GM12878 (cell line): ENCODE measurements around the gene SNAP47. TPM values are rescaled to one million over a fixed set of nuclear protein-coding genes. Genes with fewer than 3 reads are reported as not detected.

Experiments used
- ATAC-seq: fragments of 200-7000 bp; cut with Tn5 transposase; 3 replicates; pipeline ENCODE4 v1.9.1; 2020; ENCODE audit warnings: mild to moderate bottlenecking, moderate library complexity
- BruUV-seq: library from RNA; stranded (reverse); fragments of 400-500 nt; replicated peaks from 2 replicates; lab custom pipeline; 2021; lab: Mats Ljungman, UMichigan
- CTCF ChIA-PET: fragments of 300-600 bp; sonication (Branson Sonifier 250); formaldehyde crosslinking; extraction: SDS; loops from one replicate; lab custom pipeline; 2021; ENCODE audit warnings: inconsistent platforms; lab: Yijun Ruan, JAX
- POLR2A ChIA-PET: fragments of 350-600 bp; formaldehyde crosslinking; extraction: SDS; loops from one replicate; lab custom pipeline; 2021; ENCODE audit warnings: inconsistent platforms; lab: Charles Lee
- RAD21 ChIA-PET: fragments of 300-600 bp; sonication (Branson Sonifier 250); formaldehyde crosslinking; loops from one replicate; lab custom pipeline; 2023; ENCODE audit warnings: antibody characterized with exemption; ENCODE audit not compliant: unreplicated experiment; lab: Charles Lee
- SMC1A ChIA-PET: fragments of 300-600 bp; sonication (Branson Sonifier 250); formaldehyde crosslinking; loops from one replicate; lab custom pipeline; 2023; ENCODE audit not compliant: unreplicated experiment, uncharacterized antibody; lab: Charles Lee
- DNase-seq: peaks from one replicate; pipeline ENCODE4 v3.0.0-alpha.2; 2011; ENCODE audit warnings: low read depth, low spot score
- FAIRE-seq: peaks from 3 replicates; lab custom pipeline; 2011; peaks lifted over from hg19 to GRCh38; lab: Jason Lieb, UNC
- H2AFZ ChIP-seq: 2 replicates; pipeline ENCODE4 v1.6.0; 2011; ENCODE audit warnings: low read depth, low read length, control low read depth; ENCODE audit not compliant: control insufficient read depth
- H3K27ac ChIP-seq: 2 replicates; pipeline ENCODE4 v1.5.1; 2011; ENCODE audit warnings: control low read depth; ENCODE audit not compliant: control insufficient read depth, insufficient read depth
- H3K27me3 ChIP-seq, 2 experiments: replicated peaks in 1 of 2; 2 replicates each; pipeline versions ENCODE4 v1.6.0 to v1.6.1; 2011; ENCODE audit warnings: low read length in 1 of 2; ENCODE audit not compliant: control insufficient read depth in 2 of 2, insufficient read depth in 2 of 2
- H3K36me3 ChIP-seq, 2 experiments: 2 replicates each; pipeline ENCODE4 v1.5.1; 2011; ENCODE audit warnings: low read length in 1 of 2; ENCODE audit not compliant: control insufficient read depth in 2 of 2, insufficient read depth in 2 of 2
- H3K4me1 ChIP-seq: 2 replicates; pipeline ENCODE4 v1.6.1; 2011; ENCODE audit warnings: mild to moderate bottlenecking, low read length, moderate library complexity, mixed read lengths; ENCODE audit not compliant: control insufficient read depth, insufficient read depth
- H3K4me2 ChIP-seq: 2 replicates; pipeline ENCODE4 v1.6.0; 2011; ENCODE audit warnings: control low read depth; ENCODE audit not compliant: control insufficient read depth, insufficient read depth
- H3K4me3 ChIP-seq: fragments of 200-600 bp; sonication (generic); 2 replicates; pipeline ENCODE4 v1.5.1; 2016
- H3K79me2 ChIP-seq: 2 replicates; pipeline ENCODE4 v1.6.0; 2011; ENCODE audit warnings: low read length; ENCODE audit not compliant: control insufficient read depth, insufficient read depth
- H3K9ac ChIP-seq: 2 replicates; pipeline ENCODE4 v1.8.0; 2011; ENCODE audit warnings: low read length, control low read depth, mixed read lengths; ENCODE audit not compliant: control insufficient read depth, insufficient read depth
- H3K9me3 ChIP-seq: replicated peaks from 3 replicates; pipeline ENCODE4 v1.5.1; 2011; ENCODE audit warnings: mild to moderate bottlenecking, low read length; ENCODE audit not compliant: control insufficient read depth, insufficient read depth
- H4K20me1 ChIP-seq: 2 replicates; pipeline ENCODE4 v1.6.0; 2011; ENCODE audit not compliant: control insufficient read depth, insufficient read depth
- CBX5 ChIP-seq: sonication (generic); IDR thresholded peaks from 2 replicates; pipeline ENCODE4 v1.6.1; 2016; ENCODE audit warnings: low read depth, moderate library complexity, mild to moderate bottlenecking, inconsistent platforms
- CHD1 ChIP-seq: IDR thresholded peaks from 2 replicates; pipeline ENCODE4 v1.6.1; 2012; ENCODE audit warnings: low read depth, low read length, improper control_type of control experiment
- DPF2 ChIP-seq: fragments of 450-650 bp; IDR thresholded peaks from 2 replicates; pipeline ENCODE4 v1.6.1; 2017; ENCODE audit warnings: mild to moderate bottlenecking
- EGR1 ChIP-seq, 2 experiments: IDR thresholded peaks; 1 replicate in 1 of 2; 2 replicates in 1 of 2; pipeline ENCODE4 v1.6.1; 2011 to 2012; ENCODE audit warnings: low read depth in 2 of 2, low read length in 2 of 2, borderline replicate concordance in 1 of 2, mild to moderate bottlenecking in 1 of 2, moderate library complexity in 1 of 2
- NFIC ChIP-seq: IDR thresholded peaks from 2 replicates; pipeline ENCODE4 v1.6.1; 2012; ENCODE audit warnings: low read depth, mild to moderate bottlenecking, inconsistent platforms, low read length, moderate library complexity
- NFXL1 ChIP-seq: fragments of 450-650 bp; IDR thresholded peaks from 2 replicates; pipeline ENCODE4 v1.6.1; 2017; ENCODE audit warnings: antibody characterized with exemption, mild to moderate bottlenecking, borderline replicate concordance
- SREBF2 ChIP-seq: IDR thresholded peaks from 2 replicates; pipeline ENCODE4 v1.6.1; 2012; ENCODE audit warnings: mild to moderate bottlenecking, low read length
- YBX1 ChIP-seq: fragments of 450-650 bp; IDR thresholded peaks from 2 replicates; pipeline ENCODE4 v1.6.1; 2016; ENCODE audit warnings: antibody characterized with exemption
- ZBTB40 ChIP-seq: fragments of 450-650 bp; IDR thresholded peaks from 2 replicates; pipeline ENCODE4 v1.6.1; 2016; ENCODE audit warnings: mild to moderate bottlenecking, moderate library complexity, borderline replicate concordance
- WGBS: methylation state at CpG from one replicate; pipeline ENCODE4 v1.1.6; 2016; ENCODE audit warnings: low lambda C conversion rate; ENCODE audit not compliant: insufficient replicate concordance, insufficient coverage; ENCODE audit errors: missing lambda C conversion rate; 5-methylcytosine and 5-hydroxymethylcytosine counted together
- in situ Hi-C: fragments of 300-500 bp; cut with MboI; formaldehyde crosslinking; loops from 9 replicates; pipeline ENCODE4 v1.14.3; 2018; ENCODE audit warnings: mixed read lengths
- intact Hi-C: fragments of 100-400 bp; cut with micrococcal nuclease; formaldehyde crosslinking; loops from one replicate; pipeline ENCODE4 v1.14.2; 2022; ENCODE audit not compliant: unreplicated experiment
- polyA plus RNA-seq, 11 experiments: library from polyadenylated mRNA; depleted of rRNA in 4 of 11; unstranded in 6 of 11; stranded (reverse) in 5 of 11; fragments of >200 nt; fragmentation: Nextera tagmentation in 4 of 11; fragmentation: Illumina TruSeq in 1 of 11; extraction: Ambion mirVana in 4 of 11; extraction: Trizol in 1 of 11; gene quantifications; 1 replicate in 1 of 11; 2 replicates in 10 of 11; pipeline versions ENCODE4 v1.2.1 to v1.2.3, GENCODE V29; 2011 to 2016; ENCODE audit warnings: inconsistent platforms in 2 of 11, missing spikeins in 2 of 11, low read depth in 1 of 11
- total RNA-seq, 4 experiments: library from RNA; depleted of rRNA in 3 of 4; stranded (reverse); fragments of >200 nt in 3 of 4; fragmentation: Illumina TruSeq in 1 of 4; extraction: Trizol in 1 of 4; gene quantifications; 2 replicates each; pipeline versions ENCODE4 v1.2.1 to v1.2.3, GENCODE V29; 2013 to 2021
- TF ChIP-seq, protein P1 (sequence below): IDR thresholded peaks from 2 replicates; pipeline ENCODE4 v1.6.1; 2012; ENCODE audit warnings: low read length, inconsistent platforms
- TF ChIP-seq, protein P2 (sequence below): fragments of 450-650 bp; IDR thresholded peaks from 2 replicates; pipeline ENCODE4 v1.6.1; 2017; ENCODE audit warnings: mild to moderate bottlenecking, moderate library complexity
- TF ChIP-seq, protein P3 (sequence below): fragments of 450-650 bp; IDR thresholded peaks from 2 replicates; pipeline ENCODE4 v1.6.1; 2017; ENCODE audit warnings: mild to moderate bottlenecking, low read depth, inconsistent platforms; ENCODE audit not compliant: poor library complexity, severe bottlenecking

SNAP47 gene
- total and polyA plus RNA-seq, 10 of the 15 experiments (the other 5 are each of a cell fraction or from before 2014, with no cell fraction given), result 1.3 to 39.6 (median 25.2) TPM

GRCh38 chr1:227798078-227798802 lies 63.0 kb downstream of the SNAP47 start:
- no peak overlapping the region for H3K4me2 ChIP-seq
- no peak for DNase-seq
- no peak for ATAC-seq
- ChIA-PET RAD21 (no interaction called here), CTCF (no interaction called here), POLR2A (no interaction called here), SMC1A (no interaction called here)
- WGBS, result 17% methylated on average over 16 of the region's 16 CpGs
- H3K9me3 ChIP-seq, result no peaks in the 10 kb centered on the region
- H3K27me3 ChIP-seq, result no peaks in the 10 kb centered on the region
- no peaks in the 10 kb centered on the region for H4K20me1 ChIP-seq
- H3K36me3 ChIP-seq, result no peaks in the 10 kb centered on the region
- H3K4me1 ChIP-seq, result no peaks in the 10 kb centered on the region
- no peak for FAIRE-seq
- in situ Hi-C loops (no loop called here), intact Hi-C loops (no loop called here)
- BruUV-seq, result no TSS peak
- H3K27ac ChIP-seq, result no peak overlapping the region
- H3K79me2 ChIP-seq, result no peaks in the 10 kb centered on the region
- H3K4me3 ChIP-seq, result no peak overlapping the region
- no peak overlapping the region for H3K9ac ChIP-seq
- H2AFZ ChIP-seq, result no peak overlapping the region
- TF ChIP-seq CBX5 (no peak), DPF2 (no peak), SREBF2 (no peak), NFXL1 (no peak), YBX1 (no peak), NFIC (no peak), EGR1 (IDR thresholded peaks at IDR 0.05; ENCODE audit: borderline replicate concordance in 1 of 2, low read depth in 2 of 2, low read length in 2 of 2) (no peak), ZBTB40 (no peak), CHD1 (no peak)
- TF ChIP-seq, protein P1, sequence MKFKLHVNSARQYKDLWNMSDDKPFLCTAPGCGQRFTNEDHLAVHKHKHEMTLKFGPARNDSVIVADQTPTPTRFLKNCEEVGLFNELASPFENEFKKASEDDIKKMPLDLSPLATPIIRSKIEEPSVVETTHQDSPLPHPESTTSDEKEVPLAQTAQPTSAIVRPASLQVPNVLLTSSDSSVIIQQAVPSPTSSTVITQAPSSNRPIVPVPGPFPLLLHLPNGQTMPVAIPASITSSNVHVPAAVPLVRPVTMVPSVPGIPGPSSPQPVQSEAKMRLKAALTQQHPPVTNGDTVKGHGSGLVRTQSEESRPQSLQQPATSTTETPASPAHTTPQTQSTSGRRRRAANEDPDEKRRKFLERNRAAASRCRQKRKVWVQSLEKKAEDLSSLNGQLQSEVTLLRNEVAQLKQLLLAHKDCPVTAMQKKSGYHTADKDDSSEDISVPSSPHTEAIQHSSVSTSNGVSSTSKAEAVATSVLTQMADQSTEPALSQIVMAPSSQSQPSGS, result no peak
- TF ChIP-seq, protein P2, sequence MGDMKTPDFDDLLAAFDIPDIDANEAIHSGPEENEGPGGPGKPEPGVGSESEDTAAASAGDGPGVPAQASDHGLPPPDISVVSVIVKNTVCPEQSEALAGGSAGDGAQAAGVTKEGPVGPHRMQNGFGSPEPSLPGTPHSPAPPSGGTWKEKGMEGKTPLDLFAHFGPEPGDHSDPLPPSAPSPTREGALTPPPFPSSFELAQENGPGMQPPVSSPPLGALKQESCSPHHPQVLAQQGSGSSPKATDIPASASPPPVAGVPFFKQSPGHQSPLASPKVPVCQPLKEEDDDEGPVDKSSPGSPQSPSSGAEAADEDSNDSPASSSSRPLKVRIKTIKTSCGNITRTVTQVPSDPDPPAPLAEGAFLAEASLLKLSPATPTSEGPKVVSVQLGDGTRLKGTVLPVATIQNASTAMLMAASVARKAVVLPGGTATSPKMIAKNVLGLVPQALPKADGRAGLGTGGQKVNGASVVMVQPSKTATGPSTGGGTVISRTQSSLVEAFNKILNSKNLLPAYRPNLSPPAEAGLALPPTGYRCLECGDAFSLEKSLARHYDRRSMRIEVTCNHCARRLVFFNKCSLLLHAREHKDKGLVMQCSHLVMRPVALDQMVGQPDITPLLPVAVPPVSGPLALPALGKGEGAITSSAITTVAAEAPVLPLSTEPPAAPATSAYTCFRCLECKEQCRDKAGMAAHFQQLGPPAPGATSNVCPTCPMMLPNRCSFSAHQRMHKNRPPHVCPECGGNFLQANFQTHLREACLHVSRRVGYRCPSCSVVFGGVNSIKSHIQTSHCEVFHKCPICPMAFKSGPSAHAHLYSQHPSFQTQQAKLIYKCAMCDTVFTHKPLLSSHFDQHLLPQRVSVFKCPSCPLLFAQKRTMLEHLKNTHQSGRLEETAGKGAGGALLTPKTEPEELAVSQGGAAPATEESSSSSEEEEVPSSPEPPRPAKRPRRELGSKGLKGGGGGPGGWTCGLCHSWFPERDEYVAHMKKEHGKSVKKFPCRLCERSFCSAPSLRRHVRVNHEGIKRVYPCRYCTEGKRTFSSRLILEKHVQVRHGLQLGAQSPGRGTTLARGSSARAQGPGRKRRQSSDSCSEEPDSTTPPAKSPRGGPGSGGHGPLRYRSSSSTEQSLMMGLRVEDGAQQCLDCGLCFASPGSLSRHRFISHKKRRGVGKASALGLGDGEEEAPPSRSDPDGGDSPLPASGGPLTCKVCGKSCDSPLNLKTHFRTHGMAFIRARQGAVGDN, result no peak
- TF ChIP-seq, protein P3, sequence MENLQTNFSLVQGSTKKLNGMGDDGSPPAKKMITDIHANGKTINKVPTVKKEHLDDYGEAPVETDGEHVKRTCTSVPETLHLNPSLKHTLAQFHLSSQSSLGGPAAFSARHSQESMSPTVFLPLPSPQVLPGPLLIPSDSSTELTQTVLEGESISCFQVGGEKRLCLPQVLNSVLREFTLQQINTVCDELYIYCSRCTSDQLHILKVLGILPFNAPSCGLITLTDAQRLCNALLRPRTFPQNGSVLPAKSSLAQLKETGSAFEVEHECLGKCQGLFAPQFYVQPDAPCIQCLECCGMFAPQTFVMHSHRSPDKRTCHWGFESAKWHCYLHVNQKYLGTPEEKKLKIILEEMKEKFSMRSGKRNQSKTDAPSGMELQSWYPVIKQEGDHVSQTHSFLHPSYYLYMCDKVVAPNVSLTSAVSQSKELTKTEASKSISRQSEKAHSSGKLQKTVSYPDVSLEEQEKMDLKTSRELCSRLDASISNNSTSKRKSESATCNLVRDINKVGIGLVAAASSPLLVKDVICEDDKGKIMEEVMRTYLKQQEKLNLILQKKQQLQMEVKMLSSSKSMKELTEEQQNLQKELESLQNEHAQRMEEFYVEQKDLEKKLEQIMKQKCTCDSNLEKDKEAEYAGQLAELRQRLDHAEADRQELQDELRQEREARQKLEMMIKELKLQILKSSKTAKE, result no peak
